ENCODE results near the gene GNAS. TPM values are rescaled to one million over a fixed set of nuclear protein-coding genes. Genes with fewer than 3 reads are reported as not detected.
A peak's percentile ranks its signal among the peaks of the same experiment; 100 is the strongest.

Gene GNAS
- total and polyA plus RNA-seq, 4 donors = 838 to 1,060 (median 907) TPM

- H3K9me3 ChIP-seq (ENCODE audit: control insufficient read depth, low read length) = no peaks in the 10 kb centered on the region
- intact Hi-C loops (cut with DNase I) = loop anchor here (5.0 kb wide), 1 partner anchor 598 kb away; no protein-coding TSS in a partner anchor
- no peak overlapping the region for H3K27ac ChIP-seq (ENCODE audit: low read depth in 1 of 2, low read length in 2 of 2)
- DNase-seq (no peak), ATAC-seq (ENCODE audit: low FRiP score) (no peak)
- no peaks in the 10 kb centered on the region for H3K36me3 ChIP-seq (ENCODE audit: control insufficient read depth in 1 of 2, insufficient read depth in 2 of 2, low read length in 1 of 2)
- H3K4me3 ChIP-seq (ENCODE audit: low read length in 2 of 2) = no peak overlapping the region
- no peaks in the 10 kb centered on the region for H3K27me3 ChIP-seq (ENCODE audit: control insufficient read depth in 1 of 2, insufficient read depth in 2 of 2, low read length in 1 of 2)
- no peaks in the 10 kb centered on the region for H3K4me1 ChIP-seq (ENCODE audit: control insufficient read depth in 1 of 2, insufficient read depth in 2 of 2, low read length in 2 of 2)
- WGBS, 2 donors = 65 to 73% methylated on average over 2 of the region's 2 CpGs
These were observed 17.3 kb upstream of the GNAS start for GRCh38 chr20:58835231-58835630.

GRCh38 chr20:58836616-58837204, 15.8 kb upstream of the GNAS start:
- Histone ChIP-seq H3K27ac (ENCODE audit: low read depth in 1 of 2, low read length in 2 of 2) (no peak overlapping the region), H3K36me3 (ENCODE audit: control insufficient read depth in 1 of 2, insufficient read depth in 2 of 2, low read length in 1 of 2) (no peaks in the 10 kb centered on the region), H3K27me3 (ENCODE audit: control insufficient read depth in 1 of 2, insufficient read depth in 2 of 2, low read length in 1 of 2) (no peaks in the 10 kb centered on the region), H3K4me3 (ENCODE audit: low read length in 2 of 2) (no peak overlapping the region), H3K4me1 (ENCODE audit: control insufficient read depth in 1 of 2, insufficient read depth in 2 of 2, low read length in 2 of 2) (no peaks in the 10 kb centered on the region), H3K9me3 (ENCODE audit: control insufficient read depth, low read length) (no peaks in the 10 kb centered on the region)
- 67 to 76% methylated on average over 10 of the region's 10 CpGs for WGBS, 2 donors
- no peak for DNase-seq
- no peak for ATAC-seq (ENCODE audit: low FRiP score)
- intact Hi-C loops (cut with DNase I) = loop anchor here (5.0 kb wide), 1 partner anchor 599 kb away; no protein-coding TSS in a partner anchor

- WGBS, 2 donors = 88 to 96% methylated on average over 1 of the region's 1 CpG
- Histone ChIP-seq H3K4me3 (ENCODE audit: low read length in 2 of 2) (no peak overlapping the region), H3K4me1 (ENCODE audit: control insufficient read depth in 1 of 2, insufficient read depth in 2 of 2, low read length in 2 of 2) (no peaks in the 10 kb centered on the region), H3K9me3 (ENCODE audit: control insufficient read depth, low read length) (no peaks in the 10 kb centered on the region), H3K36me3 (ENCODE audit: control insufficient read depth in 1 of 2, insufficient read depth in 2 of 2, low read length in 1 of 2) (no peaks in the 10 kb centered on the region), H3K27me3 (ENCODE audit: control insufficient read depth in 1 of 2, insufficient read depth in 2 of 2, low read length in 1 of 2) (no peaks in the 10 kb centered on the region), H3K27ac (ENCODE audit: low read depth in 1 of 2, low read length in 2 of 2) (no peak overlapping the region)
- no peak for ATAC-seq (ENCODE audit: low FRiP score)
- intact Hi-C loops (cut with DNase I) = loop anchor here (5.0 kb wide), 1 partner anchor 600 kb away; no protein-coding TSS in a partner anchor
- DNase-seq = no peak
These were observed 14.8 kb upstream of the GNAS start for GRCh38 chr20:58837717-58838116.

- intact Hi-C loops (cut with DNase I) = loop anchor here (5.0 kb wide), 1 partner anchor 601 kb away; no protein-coding TSS in a partner anchor
- no peak overlapping the region for H3K27ac ChIP-seq (ENCODE audit: low read depth in 1 of 2, low read length in 2 of 2)
- no peaks in the 10 kb centered on the region for H3K4me1 ChIP-seq (ENCODE audit: control insufficient read depth in 1 of 2, insufficient read depth in 2 of 2, low read length in 2 of 2)
- DNase-seq (no peak), ATAC-seq (ENCODE audit: low FRiP score) (no peak)
- 65 to 71% methylated on average over 4 of the region's 4 CpGs for WGBS, 2 donors
- H3K9me3 ChIP-seq (ENCODE audit: control insufficient read depth, low read length) = no peaks in the 10 kb centered on the region
- H3K4me3 ChIP-seq (ENCODE audit: low read length in 2 of 2) = no peak overlapping the region
- no peaks in the 10 kb centered on the region for H3K36me3 ChIP-seq (ENCODE audit: control insufficient read depth in 1 of 2, insufficient read depth in 2 of 2, low read length in 1 of 2)
- no peaks in the 10 kb centered on the region for H3K27me3 ChIP-seq (ENCODE audit: control insufficient read depth in 1 of 2, insufficient read depth in 2 of 2, low read length in 1 of 2)
These were observed 14.3 kb upstream of the GNAS start for GRCh38 chr20:58838174-58838573.

GRCh38 chr20:58839474-58839874, 13.0 kb upstream of the GNAS start:
- peak in 1 of 2 donors; percentile 78 for DNase-seq
- no peaks in the 10 kb centered on the region for H3K9me3 ChIP-seq (ENCODE audit: control insufficient read depth, low read length)
- H3K36me3 ChIP-seq (ENCODE audit: control insufficient read depth in 1 of 2, insufficient read depth in 2 of 2, low read length in 1 of 2) = no peaks in the 10 kb centered on the region
- H3K27me3 ChIP-seq (ENCODE audit: control insufficient read depth in 1 of 2, insufficient read depth in 2 of 2, low read length in 1 of 2) = no peaks in the 10 kb centered on the region
- intact Hi-C loops (cut with DNase I) = loop anchor here (5.0 kb wide), 1 partner anchor 602 kb away; no protein-coding TSS in a partner anchor
- H3K27ac ChIP-seq (ENCODE audit: low read depth in 1 of 2, low read length in 2 of 2) = no peak overlapping the region
- no peaks in the 10 kb centered on the region for H3K4me1 ChIP-seq (ENCODE audit: control insufficient read depth in 1 of 2, insufficient read depth in 2 of 2, low read length in 2 of 2)
- ATAC-seq (ENCODE audit: low FRiP score) = peak; percentile 36
- H3K4me3 ChIP-seq (ENCODE audit: low read length in 2 of 2) = no peak overlapping the region
- 48 to 50% methylated on average over 27 of the region's 27 CpGs for WGBS, 2 donors

GRCh38 chr20:58839991-58840747, 12.3 kb upstream of the GNAS start:
- intact Hi-C loops (cut with DNase I) = loop anchor here (5.0 kb wide), 1 partner anchor 603 kb away; no protein-coding TSS in a partner anchor
- Histone ChIP-seq H3K27ac (ENCODE audit: low read depth in 1 of 2, low read length in 2 of 2) (no peak overlapping the region), H3K4me1 (ENCODE audit: control insufficient read depth in 1 of 2, insufficient read depth in 2 of 2, low read length in 2 of 2) (no peaks in the 10 kb centered on the region), H3K27me3 (ENCODE audit: control insufficient read depth in 1 of 2, insufficient read depth in 2 of 2, low read length in 1 of 2) (no peaks in the 10 kb centered on the region), H3K36me3 (ENCODE audit: control insufficient read depth in 1 of 2, insufficient read depth in 2 of 2, low read length in 1 of 2) (no peaks in the 10 kb centered on the region), H3K9me3 (ENCODE audit: control insufficient read depth, low read length) (no peaks in the 10 kb centered on the region), H3K4me3 (ENCODE audit: low read length in 2 of 2) (no peak overlapping the region)
- 52 to 57% methylated on average over 67 of the region's 67 CpGs for WGBS, 2 donors
- DNase-seq (no peak), ATAC-seq (ENCODE audit: low FRiP score) (no peak)

GRCh38 chr20:58840816-58841538, 11.5 kb upstream of the GNAS start:
- no peaks in the 10 kb centered on the region for H3K27me3 ChIP-seq (ENCODE audit: control insufficient read depth in 1 of 2, insufficient read depth in 2 of 2, low read length in 1 of 2)
- WGBS, 2 donors = 52 to 58% methylated on average over 51 of the region's 51 CpGs

GRCh38 chr20:58841539-58842264, 10.8 kb upstream of the GNAS start:
- H3K4me1 ChIP-seq (ENCODE audit: control insufficient read depth in 1 of 2, insufficient read depth in 2 of 2, low read length in 2 of 2) = no peaks in the 10 kb centered on the region
- 51 to 52% methylated on average over 56 to 58 of the region's 58 CpGs for WGBS, 2 donors
- no peak for DNase-seq
- H3K4me3 ChIP-seq (ENCODE audit: low read length in 2 of 2) = no peak overlapping the region
- H3K9me3 ChIP-seq (ENCODE audit: control insufficient read depth, low read length) = no peaks in the 10 kb centered on the region
- H3K36me3 ChIP-seq (ENCODE audit: control insufficient read depth in 1 of 2, insufficient read depth in 2 of 2, low read length in 1 of 2) = no peaks in the 10 kb centered on the region
- no peak for ATAC-seq (ENCODE audit: low FRiP score)
- H3K27ac ChIP-seq (ENCODE audit: low read depth in 1 of 2, low read length in 2 of 2) = no peak overlapping the region
- intact Hi-C loops (cut with DNase I) = no loop called here
- H3K27me3 ChIP-seq (ENCODE audit: control insufficient read depth in 1 of 2, insufficient read depth in 2 of 2, low read length in 1 of 2) = no peaks in the 10 kb centered on the region

More at GRCh38 chr20:58840816-58841538, 11.5 kb upstream of the GNAS start:
- Histone ChIP-seq H3K9me3 (ENCODE audit: control insufficient read depth, low read length) (no peaks in the 10 kb centered on the region), H3K27ac (ENCODE audit: low read depth in 1 of 2, low read length in 2 of 2) (no peak overlapping the region), H3K4me3 (ENCODE audit: low read length in 2 of 2) (no peak overlapping the region), H3K4me1 (ENCODE audit: control insufficient read depth in 1 of 2, insufficient read depth in 2 of 2, low read length in 2 of 2) (no peaks in the 10 kb centered on the region), H3K36me3 (ENCODE audit: control insufficient read depth in 1 of 2, insufficient read depth in 2 of 2, low read length in 1 of 2) (no peaks in the 10 kb centered on the region)
- ATAC-seq (ENCODE audit: low FRiP score) = no peak
- intact Hi-C loops (cut with DNase I) = no loop called here
- no peak for DNase-seq
